ENCODE data around the gene GPNMB.
"Not testable (repeated sequence)": the region's sequence is repeated elsewhere in the genome, so short reads cannot be mapped to it uniquely, and the experiment has no call there.

GPNMB gene

GRCh38 chr7:23211589-23211988 is 35.0 kb upstream of the GPNMB start:
- Histone ChIP-seq H3K4me1 (no peaks in the 10 kb centered on the region), H3K9me3 (no peaks in the 10 kb centered on the region), H3K36me3 (no peaks in the 10 kb centered on the region), H3K9ac (no peak overlapping the region), H3K4me2 (no peak overlapping the region), H3K27ac (no peak overlapping the region), H3K27me3 (no peaks in the 10 kb centered on the region), H3K4me3 (no peak overlapping the region), H4K20me1 (no peaks in the 10 kb centered on the region)
- no peak for TF ChIP-seq Cebpa-rat (IDR thresholded peaks at IDR 0.05)

GRCh38 chr7:23212395-23212794 is 34.2 kb upstream of the GPNMB start:
- Histone ChIP-seq H3K27ac (no peak overlapping the region), H4K20me1 (no peaks in the 10 kb centered on the region), H3K4me1 (no peaks in the 10 kb centered on the region), H3K4me2 (no peak overlapping the region), H3K9me3 (no peaks in the 10 kb centered on the region), H3K36me3 (no peaks in the 10 kb centered on the region), H3K4me3 (no peak overlapping the region), H3K9ac (no peak overlapping the region), H3K27me3 (no peaks in the 10 kb centered on the region)
- TF ChIP-seq Cebpa-rat (IDR thresholded peaks at IDR 0.05) = no peak

GRCh38 chr7:23212841-23213240 is 33.7 kb upstream of the GPNMB start:
- no peak overlapping the region for H3K4me2 ChIP-seq
- TF ChIP-seq Cebpa-rat (IDR thresholded peaks at IDR 0.05) = no peak
- no peak overlapping the region for H3K27ac ChIP-seq
- H3K27me3 ChIP-seq = no peaks in the 10 kb centered on the region
- no peaks in the 10 kb centered on the region for H4K20me1 ChIP-seq
- no peak overlapping the region for H3K9ac ChIP-seq
- no peak overlapping the region for H3K4me3 ChIP-seq
- no peaks in the 10 kb centered on the region for H3K9me3 ChIP-seq
- H3K4me1 ChIP-seq = no peaks in the 10 kb centered on the region
- H3K36me3 ChIP-seq = no peaks in the 10 kb centered on the region

GRCh38 chr7:23213755-23214154 is 32.8 kb upstream of the GPNMB start:
- no peak for TF ChIP-seq Cebpa-rat (IDR thresholded peaks at IDR 0.05)
- no peak overlapping the region for H3K9ac ChIP-seq
- H3K4me1 ChIP-seq = no peaks in the 10 kb centered on the region
- no peak overlapping the region for H3K4me3 ChIP-seq
- H3K36me3 ChIP-seq = no peaks in the 10 kb centered on the region
- H4K20me1 ChIP-seq = no peaks in the 10 kb centered on the region
- H3K27me3 ChIP-seq = no peaks in the 10 kb centered on the region
- H3K9me3 ChIP-seq = no peaks in the 10 kb centered on the region
- H3K4me2 ChIP-seq = no peak overlapping the region
- no peak overlapping the region for H3K27ac ChIP-seq

- no peaks in the 10 kb centered on the region for H3K4me1 ChIP-seq
- H3K27ac ChIP-seq = no peak overlapping the region
Measured at GRCh38 chr7:23214423-23214822, 32.2 kb upstream of the GPNMB start.

GRCh38 chr7:23214938-23215337 is 31.6 kb upstream of the GPNMB start:
- Histone ChIP-seq H3K4me3 (no peak overlapping the region), H4K20me1 (no peaks in the 10 kb centered on the region), H3K36me3 (no peaks in the 10 kb centered on the region), H3K4me2 (no peak overlapping the region), H3K27ac (no peak overlapping the region), H3K9ac (no peak overlapping the region), H3K4me1 (no peaks in the 10 kb centered on the region), H3K9me3 (no peaks in the 10 kb centered on the region), H3K27me3 (no peaks in the 10 kb centered on the region)
- TF ChIP-seq Cebpa-rat (IDR thresholded peaks at IDR 0.05) = no peak

More at GRCh38 chr7:23214423-23214822, 32.2 kb upstream of the GPNMB start:
- H3K4me3 ChIP-seq = no peak overlapping the region
- H3K36me3 ChIP-seq = no peaks in the 10 kb centered on the region
- H3K9ac ChIP-seq = no peak overlapping the region
- H3K9me3 ChIP-seq = no peaks in the 10 kb centered on the region
- H3K4me2 ChIP-seq = no peak overlapping the region
- no peaks in the 10 kb centered on the region for H3K27me3 ChIP-seq
- no peaks in the 10 kb centered on the region for H4K20me1 ChIP-seq
- no peak for TF ChIP-seq Cebpa-rat (IDR thresholded peaks at IDR 0.05)

- no peaks in the 10 kb centered on the region for H3K36me3 ChIP-seq
- TF ChIP-seq Cebpa-rat (IDR thresholded peaks at IDR 0.05) = no peak
- no peaks in the 10 kb centered on the region for H3K27me3 ChIP-seq
Measured at GRCh38 chr7:23216021-23216420, 30.6 kb upstream of the GPNMB start.

GRCh38 chr7:23218196-23218595 is 28.4 kb upstream of the GPNMB start:
- Histone ChIP-seq H3K36me3 (no peaks in the 10 kb centered on the region), H3K9ac (no peak overlapping the region), H3K27me3 (no peaks in the 10 kb centered on the region), H3K4me3 (no peak overlapping the region), H3K4me1 (no peaks in the 10 kb centered on the region), H4K20me1 (no peaks in the 10 kb centered on the region), H3K9me3 (no peaks in the 10 kb centered on the region), H3K4me2 (no peak overlapping the region), H3K27ac (no peak overlapping the region)
- no peak for TF ChIP-seq Cebpa-rat (IDR thresholded peaks at IDR 0.05)

More at GRCh38 chr7:23216021-23216420, 30.6 kb upstream of the GPNMB start:
- no peak overlapping the region for H3K27ac ChIP-seq
- no peaks in the 10 kb centered on the region for H4K20me1 ChIP-seq
- H3K4me2 ChIP-seq = no peak overlapping the region
- no peaks in the 10 kb centered on the region for H3K4me1 ChIP-seq
- no peak overlapping the region for H3K4me3 ChIP-seq
- H3K9me3 ChIP-seq = no peaks in the 10 kb centered on the region
- H3K9ac ChIP-seq = no peak overlapping the region

- Histone ChIP-seq H3K27me3 (no peaks in the 10 kb centered on the region), H4K20me1 (no peaks in the 10 kb centered on the region), H3K4me2 (no peak overlapping the region), H3K9me3 (no peaks in the 10 kb centered on the region), H3K27ac (no peak overlapping the region), H3K4me3 (no peak overlapping the region), H3K9ac (no peak overlapping the region), H3K36me3 (no peaks in the 10 kb centered on the region), H3K4me1 (no peaks in the 10 kb centered on the region)
- no peak for TF ChIP-seq Cebpa-rat (IDR thresholded peaks at IDR 0.05)
Measured at GRCh38 chr7:23220690-23221305, 25.8 kb upstream of the GPNMB start.

- Histone ChIP-seq H3K4me3 (no peak overlapping the region), H4K20me1 (no peaks in the 10 kb centered on the region), H3K4me2 (no peak overlapping the region), H3K27me3 (no peaks in the 10 kb centered on the region), H3K9me3 (no peaks in the 10 kb centered on the region), H3K36me3 (no peaks in the 10 kb centered on the region), H3K9ac (no peak overlapping the region), H3K4me1 (peaks cover 7% of the 10 kb centered on the region; the same call in 1 of the 2 replicates), H3K27ac (no peak overlapping the region)
- no peak for TF ChIP-seq Cebpa-rat (IDR thresholded peaks at IDR 0.05)
Measured at GRCh38 chr7:23222439-23223030, 24.0 kb upstream of the GPNMB start.

GRCh38 chr7:23224364-23224763 is 22.2 kb upstream of the GPNMB start:
- not testable (repeated sequence) for H3K27ac ChIP-seq, H3K9ac ChIP-seq, H4K20me1 ChIP-seq, H3K4me1 ChIP-seq, H3K27me3 ChIP-seq, H3K4me3 ChIP-seq, H3K4me2 ChIP-seq, H3K9me3 ChIP-seq, H3K36me3 ChIP-seq
